DOHH2 (cell line): ENCODE measurements around the gene FBXW9.
A peak's percentile ranks its signal among the peaks of the same experiment; 100 is the strongest.
"Not testable (repeated sequence)": the region's sequence is repeated elsewhere in the genome, so short reads cannot be mapped to it uniquely, and the experiment has no call there.

Source experiments
- H3F3A ChIP-seq: fragments of 200-600 bp; sonication (generic), shearing (Covaris generic); 2 replicates; pipeline ENCODE4 v1.6.0; 2016; ENCODE audit warnings: antibody characterized with exemption, mild to moderate bottlenecking; ENCODE audit not compliant: control insufficient read depth, insufficient read depth
- H3K27ac ChIP-seq: fragments of 200-600 bp; sonication (generic); 2 replicates; pipeline ENCODE4 v1.5.1; 2014; ENCODE audit warnings: low read depth, mild to moderate bottlenecking, low read length, moderate library complexity
- H3K27me3 ChIP-seq: fragments of 200-600 bp; sonication (generic); 2 replicates; pipeline ENCODE4 v1.6.1; 2014; ENCODE audit warnings: mild to moderate bottlenecking, low read length, mixed read lengths; ENCODE audit not compliant: control insufficient read depth
- H3K36me3 ChIP-seq: fragments of 200-600 bp; sonication (generic); 2 replicates; pipeline ENCODE4 v1.6.1; 2014; ENCODE audit warnings: mild to moderate bottlenecking, low read length, moderate library complexity, mixed read lengths; ENCODE audit not compliant: control insufficient read depth
- H3K4me1 ChIP-seq: fragments of 200-600 bp; sonication (generic); 2 replicates; pipeline ENCODE4 v1.6.1; 2014; ENCODE audit warnings: mild to moderate bottlenecking, low read length, mixed read lengths; ENCODE audit not compliant: control insufficient read depth
- H3K4me2 ChIP-seq: fragments of 200-600 bp; sonication (generic); 2 replicates; pipeline ENCODE4 v1.6.0; 2014; ENCODE audit warnings: mild to moderate bottlenecking, low read length, moderate library complexity
- H3K4me3 ChIP-seq: fragments of 200-600 bp; sonication (generic); 2 replicates; pipeline ENCODE4 v1.5.1; 2014; ENCODE audit warnings: mild to moderate bottlenecking, low read length, mixed read lengths
- H3K79me2 ChIP-seq: fragments of 200-600 bp; sonication (generic); 2 replicates; pipeline ENCODE4 v1.6.1; 2014; ENCODE audit warnings: mild to moderate bottlenecking, low read length, mixed read lengths; ENCODE audit not compliant: control insufficient read depth
- H3K9me2 ChIP-seq: fragments of 200-600 bp; sonication (generic); replicated peaks from 2 replicates; pipeline ENCODE4 v1.6.1; 2014; ENCODE audit warnings: mild to moderate bottlenecking, low read length, mixed read lengths; ENCODE audit not compliant: control insufficient read depth
- H3K9me3 ChIP-seq: fragments of 200-600 bp; sonication (generic); 2 replicates; pipeline ENCODE4 v1.6.1; 2014; ENCODE audit warnings: antibody characterized with exemption, low read length, mixed read lengths; ENCODE audit not compliant: control insufficient read depth, insufficient read depth
- H4K20me1 ChIP-seq: fragments of 200-600 bp; sonication (generic); 2 replicates; pipeline ENCODE4 v1.6.0; 2014; ENCODE audit warnings: low read depth, mild to moderate bottlenecking, antibody characterized with exemption, low read length, moderate library complexity; ENCODE audit not compliant: control insufficient read depth, insufficient read depth
- CTCF ChIP-seq: fragments of 200-600 bp; sonication (generic); IDR thresholded peaks from one replicate; pipeline ENCODE4 v1.5.1; 2014; ENCODE audit warnings: antibody characterized with exemption, mild to moderate bottlenecking, low read depth, low read length; ENCODE audit not compliant: poor library complexity, severe bottlenecking
- EZH2phosphoT487 ChIP-seq: fragments of 200-600 bp; sonication (generic); IDR thresholded peaks from 2 replicates; pipeline ENCODE4 v1.6.1; 2017; ENCODE audit warnings: borderline replicate concordance, mild to moderate bottlenecking, antibody characterized with exemption, low read length, moderate library complexity, mixed read lengths

Gene FBXW9

GRCh38 chr19:12730064-12730463 is 33.6 kb upstream of the FBXW9 start:
- peaks cover 73% of the 10 kb centered on the region for H3K36me3 ChIP-seq
- peak overlapping the region; percentile 32 for H3K4me2 ChIP-seq
- peaks cover 71% of the 10 kb centered on the region for H3K79me2 ChIP-seq
- peaks cover 21% of the 10 kb centered on the region for H4K20me1 ChIP-seq
- H3K4me1 ChIP-seq, result peaks cover 78% of the 10 kb centered on the region
- H3F3A ChIP-seq, result peaks cover 21% of the 10 kb centered on the region
- H3K27ac ChIP-seq, result 0 out of 2 replicates have a peak overlapping the region, but pooled peaks have one; percentile 17
- H3K9me3 ChIP-seq, result no peaks in the 10 kb centered on the region
- no peaks in the 10 kb centered on the region for H3K27me3 ChIP-seq
- no peak for TF ChIP-seq CTCF
- TF ChIP-seq EZH2phosphoT487, result no peak
- no peaks in the 10 kb centered on the region for H3K9me2 ChIP-seq
- H3K4me3 ChIP-seq, result no peak overlapping the region

- Histone ChIP-seq H4K20me1 (peaks cover 12% of the 10 kb centered on the region), H3K27ac (peak overlapping the region; percentile 79), H3K36me3 (peaks cover 66% of the 10 kb centered on the region), H3K9me3 (no peaks in the 10 kb centered on the region), H3K4me1 (peaks cover 78% of the 10 kb centered on the region), H3K9me2 (no peaks in the 10 kb centered on the region), H3K4me2 (peak overlapping the region; percentile 43; the same call in 1 of the 2 replicates), H3K79me2 (peaks cover 70% of the 10 kb centered on the region), H3K4me3 (no peak overlapping the region), H3K27me3 (no peaks in the 10 kb centered on the region), H3F3A (peaks cover 24% of the 10 kb centered on the region)
- no peak for TF ChIP-seq EZH2phosphoT487
Observed at GRCh38 chr19:12727745-12728433, 31.5 kb upstream of the FBXW9 start.

- peaks cover 68% of the 10 kb centered on the region for H3K79me2 ChIP-seq
- peaks cover 59% of the 10 kb centered on the region for H3K36me3 ChIP-seq
- peaks cover 24% of the 10 kb centered on the region for H3F3A ChIP-seq
- H3K4me2 ChIP-seq, result peak overlapping the region; percentile 43
- peaks cover 69% of the 10 kb centered on the region for H3K4me1 ChIP-seq
- H3K27me3 ChIP-seq, result no peaks in the 10 kb centered on the region
- peak overlapping the region; percentile 17; the same call in 1 of the 2 replicates for H3K4me3 ChIP-seq
- no peaks in the 10 kb centered on the region for H3K9me3 ChIP-seq
- H4K20me1 ChIP-seq, result peaks cover 5% of the 10 kb centered on the region; the same call in 1 of the 2 replicates
- no peaks in the 10 kb centered on the region for H3K9me2 ChIP-seq
- TF ChIP-seq CTCF, result no peak
- no peak for TF ChIP-seq EZH2phosphoT487
- peak overlapping the region; percentile 79 for H3K27ac ChIP-seq
Observed at GRCh38 chr19:12726988-12727316, 30.5 kb upstream of the FBXW9 start.

GRCh38 chr19:12725612-12726011 is 29.2 kb upstream of the FBXW9 start:
- H3K27me3 ChIP-seq, H3K9me2 ChIP-seq, H4K20me1 ChIP-seq, H3K9me3 ChIP-seq, H3K4me3 ChIP-seq, H3K4me2 ChIP-seq, H3K27ac ChIP-seq: not testable (repeated sequence)
- Histone ChIP-seq H3K4me1 (peaks cover 62% of the 10 kb centered on the region), H3F3A (peaks cover 24% of the 10 kb centered on the region), H3K36me3 (peaks cover 60% of the 10 kb centered on the region), H3K79me2 (peaks cover 68% of the 10 kb centered on the region)
